ENCODE results near the gene ETV4.
"Not testable (repeated sequence)": the region's sequence is repeated elsewhere in the genome, so short reads cannot be mapped to it uniquely, and the experiment has no call there.

Gene ETV4

GRCh38 chr17:43515656-43516055, 30.5 kb downstream of the ETV4 start:
- no peak for DNase-seq (ENCODE audit: low read depth)

GRCh38 chr17:43511199-43511598, 34.9 kb downstream of the ETV4 start:
- DNase-seq (ENCODE audit: low read depth) = not testable (repeated sequence)

GRCh38 chr17:43509440-43509839, 36.7 kb downstream of the ETV4 start:
- not testable (repeated sequence) for DNase-seq (ENCODE audit: low read depth)

- DNase-seq (ENCODE audit: low read depth) = no peak
Measured at GRCh38 chr17:43490621-43491020, 55.5 kb downstream of the ETV4 start.

- peak; percentile 95 for DNase-seq (ENCODE audit: low read depth)
Measured at GRCh38 chr17:43483674-43484551, 62.2 kb downstream of the ETV4 start, which contains the start of gene DHX8. DHX8 (plus strand) TSS chr17:43483975; CDS start chr17:43484038, 63 bp downstream.

- DNase-seq (ENCODE audit: low read depth) = no peak
Measured at GRCh38 chr17:43482103-43483012, 63.8 kb downstream of the ETV4 start.

- DNase-seq (ENCODE audit: low read depth) = no peak
Measured at GRCh38 chr17:43479948-43480347, 66.2 kb downstream of the ETV4 start.
